Measurements from ENCODE around the gene SPNS2. TPM values are rescaled to one million over a fixed set of nuclear protein-coding genes. Genes with fewer than 3 reads are reported as not detected.

The SPNS2 gene
- total and polyA plus RNA-seq, 4 experiments from 2014 or later = 0.11 to 0.29 (median 0.18) TPM

- Mint-ChIP-seq H3K4me3 (peak overlapping the region; percentile 74 to 86 (median 82)), H3K27me3 (no peaks in the 10 kb centered on the region), H3K4me1 (peaks cover 20 to 61% (median 39%) of the 10 kb centered on the region in 4 donors), H3K36me3 (peaks cover 0 to 5% of the 10 kb centered on the region in 2 donors), H3K27ac (peak overlapping the region; percentile 84 to 95 (median 94)), H3K9me3 (no peaks in the 10 kb centered on the region)
- Histone ChIP-seq H3K4me3 (ENCODE audit: low read length in 2 of 2) (peak overlapping the region in 1 of 2 donors; percentile 30), H3K4me1 (ENCODE audit: insufficient read depth, low read length) (peaks cover 49% of the 10 kb centered on the region), H3K36me3 (ENCODE audit: insufficient read depth, low read length) (no peaks in the 10 kb centered on the region), H3K27me3 (ENCODE audit: insufficient read depth, low read length) (no peaks in the 10 kb centered on the region), H3K9me3 (ENCODE audit: control insufficient read depth in 1 of 2, low read length in 2 of 2) (no peaks in the 10 kb centered on the region), H3K27ac (ENCODE audit: low read depth, low read length) (peak overlapping the region; percentile 23)
- CTCF ChIA-PET (ENCODE audit: partially characterized antibody) = interaction anchor here (1.3 to 1.7 kb wide), 4 partner anchors 18 to 80 kb away, joined by 3 to 7 read pairs (median 4); partner anchors contain the start of gene SPNS2
- POLR2A ChIA-PET (ENCODE audit: partially characterized antibody) = interaction anchor here (1.0 to 1.5 kb wide), 5 partner anchors 18 to 30 kb away, joined by 3 to 6 read pairs (median 3); partner anchors contain the start of gene SPNS2
- intact Hi-C loops (cut with micrococcal nuclease) = no loop called here
- peak in 3 of 5 donors; percentile 18 to 25 (median 22) for DNase-seq
Observed at GRCh38 chr17:4480929-4481898, 17.5 kb upstream of the SPNS2 start.

- Histone ChIP-seq H3K9me3 (ENCODE audit: control insufficient read depth in 1 of 2, low read length in 2 of 2) (no peaks in the 10 kb centered on the region), H3K4me1 (ENCODE audit: insufficient read depth, low read length) (peaks cover 58% of the 10 kb centered on the region), H3K27ac (ENCODE audit: low read depth, low read length) (no peak overlapping the region), H3K36me3 (ENCODE audit: insufficient read depth, low read length) (no peaks in the 10 kb centered on the region), H3K4me3 (ENCODE audit: low read length in 2 of 2) (no peak overlapping the region), H3K27me3 (ENCODE audit: insufficient read depth, low read length) (no peaks in the 10 kb centered on the region)
- ChIA-PET CTCF (ENCODE audit: partially characterized antibody) (interaction anchor here (1.7 kb wide), 1 partner anchor 62 kb away, joined by 7 read pairs; no protein-coding TSS in a partner anchor), POLR2A (ENCODE audit: partially characterized antibody) (no interaction called here)
- Mint-ChIP-seq H3K4me3 (peak overlapping the region in 3 of 8 donors; percentile 10 to 43 (median 27)), H3K27me3 (no peaks in the 10 kb centered on the region), H3K4me1 (peaks cover 26 to 74% (median 48%) of the 10 kb centered on the region in 4 donors), H3K27ac (peak overlapping the region in 6 of 7 donors; percentile 36 to 84 (median 56)), H3K36me3 (peaks cover 0 to 7% of the 10 kb centered on the region in 2 donors), H3K9me3 (no peaks in the 10 kb centered on the region)
- intact Hi-C loops (cut with micrococcal nuclease) = no loop called here
- no peak for DNase-seq
Observed at GRCh38 chr17:4482338-4483011, 16.2 kb upstream of the SPNS2 start.

- Histone ChIP-seq H3K4me3 (ENCODE audit: low read length in 2 of 2) (no peak overlapping the region), H3K4me1 (ENCODE audit: insufficient read depth, low read length) (peaks cover 58% of the 10 kb centered on the region), H3K36me3 (ENCODE audit: insufficient read depth, low read length) (no peaks in the 10 kb centered on the region), H3K27me3 (ENCODE audit: insufficient read depth, low read length) (no peaks in the 10 kb centered on the region), H3K9me3 (ENCODE audit: control insufficient read depth in 1 of 2, low read length in 2 of 2) (no peaks in the 10 kb centered on the region), H3K27ac (ENCODE audit: low read depth, low read length) (no peak overlapping the region)
- ChIA-PET CTCF (ENCODE audit: partially characterized antibody) (no interaction called here), POLR2A (ENCODE audit: partially characterized antibody) (no interaction called here)
- Mint-ChIP-seq H3K27ac (peak overlapping the region in 5 of 7 donors; percentile 29 to 79 (median 55)), H3K9me3 (no peaks in the 10 kb centered on the region), H3K36me3 (peaks cover 0 to 7% of the 10 kb centered on the region in 2 donors), H3K4me1 (peaks cover 26 to 74% (median 49%) of the 10 kb centered on the region in 4 donors), H3K27me3 (no peaks in the 10 kb centered on the region), H3K4me3 (peak overlapping the region in 2 of 8 donors; percentile 25 to 43)
- intact Hi-C loops (cut with micrococcal nuclease) = no loop called here
- DNase-seq = no peak
Observed at GRCh38 chr17:4483012-4483840, 15.5 kb upstream of the SPNS2 start.

GRCh38 chr17:4485676-4486646 lies 12.7 kb upstream of the SPNS2 start:
- Mint-ChIP-seq H3K4me1 (peaks cover 21 to 62% (median 41%) of the 10 kb centered on the region in 4 donors), H3K27ac (peak overlapping the region; percentile 77 to 96 (median 91)), H3K36me3 (peaks cover 0 to 7% of the 10 kb centered on the region in 2 donors), H3K4me3 (peak overlapping the region; percentile 89 to 95 (median 91)), H3K9me3 (peaks cover 0 to 2% (median 0%) of the 10 kb centered on the region in 8 donors), H3K27me3 (no peaks in the 10 kb centered on the region)
- no peaks in the 10 kb centered on the region for H3K36me3 ChIP-seq (ENCODE audit: insufficient read depth, low read length)
- peaks cover 51% of the 10 kb centered on the region for H3K4me1 ChIP-seq (ENCODE audit: insufficient read depth, low read length)
- no peaks in the 10 kb centered on the region for H3K9me3 ChIP-seq (ENCODE audit: control insufficient read depth in 1 of 2, low read length in 2 of 2)
- POLR2A ChIA-PET (ENCODE audit: partially characterized antibody) = interaction anchor here (0.6 to 3.3 kb wide), 9 partner anchors 10 to 343 kb away, joined by 3 to 17 read pairs (median 4); partner anchors contain the start of genes CYB5D2, MYBBP1A, SPNS2 and ZZEF1
- intact Hi-C loops (cut with micrococcal nuclease) = no loop called here
- CTCF ChIA-PET (ENCODE audit: partially characterized antibody) = no interaction called here
- peak in 4 of 5 donors; percentile 41 to 49 (median 44) for DNase-seq
- no peaks in the 10 kb centered on the region for H3K27me3 ChIP-seq (ENCODE audit: insufficient read depth, low read length)
- peak overlapping the region; percentile 48 for H3K27ac ChIP-seq (ENCODE audit: low read depth, low read length)
- H3K4me3 ChIP-seq (ENCODE audit: low read length in 2 of 2) = peak overlapping the region; percentile 30 to 66

- no peaks in the 10 kb centered on the region for H3K36me3 ChIP-seq (ENCODE audit: insufficient read depth, low read length)
- DNase-seq = no peak
- H3K27me3 ChIP-seq (ENCODE audit: insufficient read depth, low read length) = no peaks in the 10 kb centered on the region
- peak overlapping the region in 4 of 8 donors; percentile 15 to 77 (median 52) for H3K4me3 Mint-ChIP-seq
- POLR2A ChIA-PET (ENCODE audit: partially characterized antibody) = interaction anchor here (1.2 to 3.3 kb wide), 2 partner anchors 12 to 68 kb away, joined by 4 to 17 read pairs; partner anchors contain the start of genes MYBBP1A and SPNS2
- H3K36me3 Mint-ChIP-seq = peaks cover 0 to 7% of the 10 kb centered on the region in 2 donors
- H3K4me3 ChIP-seq (ENCODE audit: low read length in 2 of 2) = no peak overlapping the region
- peaks cover 37% of the 10 kb centered on the region for H3K4me1 ChIP-seq (ENCODE audit: insufficient read depth, low read length)
- H3K27me3 Mint-ChIP-seq = no peaks in the 10 kb centered on the region
- CTCF ChIA-PET (ENCODE audit: partially characterized antibody) = no interaction called here
- H3K9me3 ChIP-seq (ENCODE audit: control insufficient read depth in 1 of 2, low read length in 2 of 2) = no peaks in the 10 kb centered on the region
- H3K9me3 Mint-ChIP-seq = peaks cover 0 to 2% (median 0%) of the 10 kb centered on the region in 8 donors
- peak overlapping the region in 3 of 7 donors; percentile 60 to 77 (median 65) for H3K27ac Mint-ChIP-seq
- no peak overlapping the region for H3K27ac ChIP-seq (ENCODE audit: low read depth, low read length)
- intact Hi-C loops (cut with micrococcal nuclease) = no loop called here
- peaks cover 16 to 48% (median 30%) of the 10 kb centered on the region in 4 donors for H3K4me1 Mint-ChIP-seq
Observed at GRCh38 chr17:4487296-4487695, 11.4 kb upstream of the SPNS2 start.

All from CD4-positive, alpha-beta memory T cell (primary cell).